DND-41 (cell line): ENCODE data around the gene EXOC3L1.

Experiments used
- EZH2 ChIP-seq: IDR thresholded peaks from 3 replicates; pipeline ENCODE4 v1.6.1; 2012; ENCODE audit warnings: borderline replicate concordance, low read depth, mild to moderate bottlenecking, moderate library complexity, low read length, inconsistent platforms; ENCODE audit not compliant: severe bottlenecking
- TF ChIP-seq, protein P1 (sequence below): IDR thresholded peaks from 2 replicates; pipeline ENCODE4 v1.5.1; 2012; ENCODE audit warnings: borderline replicate concordance, low read length, moderate library complexity, mild to moderate bottlenecking; ENCODE audit not compliant: poor library complexity, severe bottlenecking; ENCODE audit errors: extremely low read depth

DNA sequence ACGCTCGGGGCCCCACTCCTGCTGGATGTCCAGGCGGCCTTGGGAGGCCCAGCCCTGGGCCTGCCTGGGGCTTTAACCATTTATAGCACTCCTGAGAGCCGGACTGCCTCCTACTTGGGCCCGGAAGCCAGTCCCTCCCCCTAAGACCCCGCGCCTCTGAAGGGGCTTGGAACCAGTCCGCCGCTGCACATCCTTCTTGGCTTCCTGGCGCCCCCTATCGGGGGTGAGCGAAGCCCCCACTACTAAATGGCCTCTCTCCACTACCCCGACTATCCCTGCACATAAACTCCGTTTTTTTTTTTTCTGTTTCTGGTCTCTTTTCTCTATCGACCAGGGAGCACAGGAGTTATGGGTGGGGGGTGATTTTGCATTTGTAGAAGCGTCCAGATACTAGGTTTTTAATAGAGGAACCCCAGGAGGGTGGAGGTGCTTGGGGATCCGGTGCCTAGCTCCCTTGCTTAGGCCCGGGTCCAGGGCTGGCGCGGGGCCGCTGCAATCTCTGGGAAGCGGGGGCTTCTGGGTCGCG, 20.2 kb downstream of the EXOC3L1 start:
- TF ChIP-seq, protein P1, sequence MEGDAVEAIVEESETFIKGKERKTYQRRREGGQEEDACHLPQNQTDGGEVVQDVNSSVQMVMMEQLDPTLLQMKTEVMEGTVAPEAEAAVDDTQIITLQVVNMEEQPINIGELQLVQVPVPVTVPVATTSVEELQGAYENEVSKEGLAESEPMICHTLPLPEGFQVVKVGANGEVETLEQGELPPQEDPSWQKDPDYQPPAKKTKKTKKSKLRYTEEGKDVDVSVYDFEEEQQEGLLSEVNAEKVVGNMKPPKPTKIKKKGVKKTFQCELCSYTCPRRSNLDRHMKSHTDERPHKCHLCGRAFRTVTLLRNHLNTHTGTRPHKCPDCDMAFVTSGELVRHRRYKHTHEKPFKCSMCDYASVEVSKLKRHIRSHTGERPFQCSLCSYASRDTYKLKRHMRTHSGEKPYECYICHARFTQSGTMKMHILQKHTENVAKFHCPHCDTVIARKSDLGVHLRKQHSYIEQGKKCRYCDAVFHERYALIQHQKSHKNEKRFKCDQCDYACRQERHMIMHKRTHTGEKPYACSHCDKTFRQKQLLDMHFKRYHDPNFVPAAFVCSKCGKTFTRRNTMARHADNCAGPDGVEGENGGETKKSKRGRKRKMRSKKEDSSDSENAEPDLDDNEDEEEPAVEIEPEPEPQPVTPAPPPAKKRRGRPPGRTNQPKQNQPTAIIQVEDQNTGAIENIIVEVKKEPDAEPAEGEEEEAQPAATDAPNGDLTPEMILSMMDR, result peak; percentile 49
- no peak for TF ChIP-seq EZH2
